ENCODE data around the gene PRKAR1A.

The PRKAR1A gene

GRCh38 chr17:68512247-68512959, at the start of gene PRKAR1A:
Gene PRKAR1A (plus strand): TSS chr17:68512430. CDS start chr17:68515400, 2,970 bp downstream.
- peak; percentile 98 for DNase-seq (ENCODE audit: low spot score)
- in situ Hi-C loops (cut with MboI; ENCODE audit: low pct_unique_long_range_greater_than_20kb, low sequenced_read_pairs, unreplicated experiment), result no loop called here
- TF ChIP-seq CTCF (IDR thresholded peaks at IDR 0.05; ENCODE audit: extremely low read depth, insufficient read depth, missing control alignments), result no peak

- in situ Hi-C loops (cut with MboI; ENCODE audit: low pct_unique_long_range_greater_than_20kb, low sequenced_read_pairs, unreplicated experiment), result loop anchor here (25.0 kb wide), 1 partner anchor 301 kb away; no protein-coding TSS in a partner anchor
Observed at GRCh38 chr17:68463211-68464019, 48.8 kb upstream of the PRKAR1A start.

GRCh38 chr17:68468334-68468733, 43.9 kb upstream of the PRKAR1A start:
- in situ Hi-C loops (cut with MboI; ENCODE audit: low pct_unique_long_range_greater_than_20kb, low sequenced_read_pairs, unreplicated experiment), result loop anchor here (25.0 kb wide), 1 partner anchor 306 kb away; no protein-coding TSS in a partner anchor

More at GRCh38 chr17:68463211-68464019, 48.8 kb upstream of the PRKAR1A start:
- no peak for DNase-seq (ENCODE audit: low spot score)
- TF ChIP-seq CTCF (IDR thresholded peaks at IDR 0.05; ENCODE audit: extremely low read depth, insufficient read depth, missing control alignments), result no peak

GRCh38 chr17:68468788-68469187, 43.4 kb upstream of the PRKAR1A start:
- no peak for TF ChIP-seq CTCF (IDR thresholded peaks at IDR 0.05; ENCODE audit: extremely low read depth, insufficient read depth, missing control alignments)
- no peak for DNase-seq (ENCODE audit: low spot score)
- in situ Hi-C loops (cut with MboI; ENCODE audit: low pct_unique_long_range_greater_than_20kb, low sequenced_read_pairs, unreplicated experiment), result loop anchor here (25.0 kb wide), 1 partner anchor 306 kb away; no protein-coding TSS in a partner anchor

More at GRCh38 chr17:68468334-68468733, 43.9 kb upstream of the PRKAR1A start:
- TF ChIP-seq CTCF (IDR thresholded peaks at IDR 0.05; ENCODE audit: extremely low read depth, insufficient read depth, missing control alignments), result no peak
- DNase-seq (ENCODE audit: low spot score), result no peak

GRCh38 chr17:68470961-68471360, 41.3 kb upstream of the PRKAR1A start:
- DNase-seq (ENCODE audit: low spot score), result no peak
- in situ Hi-C loops (cut with MboI; ENCODE audit: low pct_unique_long_range_greater_than_20kb, low sequenced_read_pairs, unreplicated experiment), result loop anchor here (25.0 kb wide), 1 partner anchor 309 kb away; no protein-coding TSS in a partner anchor
- TF ChIP-seq CTCF (IDR thresholded peaks at IDR 0.05; ENCODE audit: extremely low read depth, insufficient read depth, missing control alignments), result no peak

GRCh38 chr17:68480885-68481284, 31.3 kb upstream of the PRKAR1A start:
- no peak for TF ChIP-seq CTCF (IDR thresholded peaks at IDR 0.05; ENCODE audit: extremely low read depth, insufficient read depth, missing control alignments)
- no peak for DNase-seq (ENCODE audit: low spot score)
- in situ Hi-C loops (cut with MboI; ENCODE audit: low pct_unique_long_range_greater_than_20kb, low sequenced_read_pairs, unreplicated experiment), result no loop called here
